Activated T-cell treated with anti-CD3 and anti-CD28 coated beads for 48 hours (primary cell): Measurements from ENCODE around the gene PQBP1.
A peak's percentile ranks its signal among the peaks of the same experiment; 100 is the strongest.

ENCODE experiments used
- DNase-seq: peaks from one replicate; pipeline ENCODE4 v3.0.0-alpha.2; 2020; ENCODE audit warnings: low read depth

PQBP1 gene

DNA sequence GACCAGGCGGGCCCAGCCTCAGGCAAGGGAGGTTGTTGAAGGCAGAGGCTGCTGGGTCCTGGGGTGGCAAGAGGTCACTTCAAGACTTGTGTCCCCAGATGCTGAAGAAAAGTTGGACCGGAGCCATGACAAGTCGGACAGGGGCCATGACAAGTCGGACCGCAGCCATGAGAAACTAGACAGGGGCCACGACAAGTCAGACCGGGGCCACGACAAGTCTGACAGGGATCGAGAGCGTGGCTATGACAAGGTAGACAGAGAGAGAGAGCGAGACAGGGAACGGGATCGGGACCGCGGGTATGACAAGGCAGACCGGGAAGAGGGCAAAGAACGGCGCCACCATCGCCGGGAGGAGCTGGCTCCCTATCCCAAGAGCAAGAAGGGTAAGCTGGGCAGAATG, 4.4 kb downstream of the PQBP1 start:
- no peak for DNase-seq

DNA sequence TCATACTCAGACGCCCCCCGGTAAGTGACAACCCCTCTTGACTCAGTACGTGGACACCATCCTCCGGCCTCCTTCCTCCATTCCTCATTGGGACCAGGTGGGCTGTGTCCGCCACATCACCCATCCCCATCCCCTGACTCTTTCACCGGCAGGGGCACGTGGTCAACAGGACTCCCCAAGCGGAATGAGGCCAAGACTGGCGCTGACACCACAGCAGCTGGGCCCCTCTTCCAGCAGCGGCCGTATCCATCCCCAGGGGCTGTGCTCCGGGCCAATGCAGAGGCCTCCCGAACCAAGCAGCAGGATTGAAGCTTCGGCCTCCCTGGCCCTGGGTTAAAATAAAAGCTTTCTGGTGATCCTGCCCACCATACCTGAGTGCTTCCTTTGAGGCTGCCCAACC, 5.0 kb downstream of the PQBP1 start:
- no peak for DNase-seq

DNA sequence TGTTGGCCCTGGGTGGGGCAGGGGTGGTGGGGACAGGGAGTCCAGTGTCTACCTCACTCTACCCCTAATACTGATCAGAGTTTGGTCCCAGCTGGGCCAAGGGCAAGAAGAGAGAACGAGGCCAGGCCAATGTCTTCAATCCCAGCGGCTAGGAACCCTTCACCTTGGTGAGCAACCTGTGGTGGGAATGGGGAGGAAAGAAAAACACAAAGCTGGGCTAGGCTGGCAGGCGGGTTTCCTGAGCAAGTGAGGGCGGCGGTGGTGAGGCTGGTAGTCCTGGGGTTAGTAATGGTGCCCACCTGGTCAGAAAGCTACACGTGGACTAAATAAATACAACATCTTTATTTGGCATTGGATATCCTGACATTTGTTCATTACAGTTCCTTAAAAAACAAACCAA, 5.6 kb downstream of the PQBP1 start:
- DNase-seq: no peak

DNA sequence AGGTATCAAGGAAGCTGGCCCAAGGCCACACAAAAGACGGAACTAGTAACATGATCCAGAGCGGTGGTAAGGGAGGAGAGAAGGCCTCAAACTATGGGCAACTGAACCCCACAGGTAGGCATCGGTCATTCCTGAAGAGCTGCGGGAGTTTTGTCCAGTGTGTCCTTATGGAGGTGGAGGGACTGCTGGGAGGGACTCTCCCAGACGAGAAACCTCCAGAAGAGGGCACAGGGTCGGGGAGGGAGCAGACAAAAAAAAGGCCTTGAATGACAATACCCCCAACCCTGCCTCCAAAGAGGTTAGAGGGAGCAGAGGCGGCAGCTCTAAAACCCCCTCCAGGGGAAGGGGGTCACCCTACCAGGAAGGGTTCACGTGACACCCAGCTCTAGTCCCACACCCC, 6.5 kb downstream of the PQBP1 start:
- DNase-seq: no peak

DNA sequence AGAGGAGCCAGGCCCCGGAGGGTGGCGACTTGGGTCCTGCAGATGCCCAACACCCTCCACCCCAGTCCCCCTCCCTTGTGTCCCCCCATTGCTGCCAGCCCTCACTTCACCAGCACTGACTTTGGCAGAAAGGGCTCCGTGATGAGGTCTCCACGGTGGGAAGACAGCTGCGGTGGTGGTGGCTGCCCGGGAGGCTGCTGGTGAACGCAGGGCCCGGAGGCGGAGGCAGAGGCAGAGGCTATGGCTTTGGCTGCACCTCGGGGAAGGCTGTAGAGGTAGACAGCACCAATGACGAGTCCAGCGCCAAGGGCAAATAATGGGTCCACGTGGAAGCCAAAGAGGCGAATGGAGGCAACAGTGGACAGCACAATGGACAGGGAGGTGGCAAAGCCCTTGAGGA, 6.9 kb downstream of the PQBP1 start:
- DNase-seq: no peak

DNA sequence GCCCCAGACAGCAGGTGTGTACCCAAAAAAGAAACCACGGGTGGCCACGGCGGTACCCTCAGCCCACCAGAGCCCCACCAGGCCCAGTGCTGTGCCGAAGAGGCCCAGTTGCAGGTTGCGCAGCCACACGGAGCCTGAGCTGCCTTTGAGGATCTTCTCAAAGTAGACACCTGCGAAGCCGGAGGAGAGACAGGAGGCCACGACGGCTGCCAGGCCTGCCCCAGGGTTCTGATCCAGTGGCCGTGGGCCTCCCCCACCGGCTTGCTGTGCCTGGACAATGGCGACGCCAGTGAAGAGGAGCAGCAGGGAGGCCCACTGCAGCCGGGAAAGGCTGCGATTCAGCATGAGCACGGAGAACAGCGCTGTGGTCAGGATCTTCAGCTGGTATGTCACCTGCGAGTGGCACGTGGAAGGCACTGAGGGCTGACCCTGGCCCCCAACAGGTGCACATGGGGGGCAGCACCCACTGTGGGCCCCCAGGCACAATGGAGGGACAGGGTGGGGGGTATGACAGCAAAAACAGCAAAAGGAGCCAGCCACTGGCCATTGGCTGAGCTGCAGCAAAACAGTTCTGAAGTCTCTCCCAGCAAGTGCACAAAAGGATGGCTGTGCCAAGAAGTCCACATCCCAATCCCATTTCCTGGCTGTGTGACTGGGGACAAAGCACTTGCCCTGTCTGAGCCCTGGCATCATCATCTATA, 7.5 kb downstream of the PQBP1 start:
- no peak for DNase-seq

DNA sequence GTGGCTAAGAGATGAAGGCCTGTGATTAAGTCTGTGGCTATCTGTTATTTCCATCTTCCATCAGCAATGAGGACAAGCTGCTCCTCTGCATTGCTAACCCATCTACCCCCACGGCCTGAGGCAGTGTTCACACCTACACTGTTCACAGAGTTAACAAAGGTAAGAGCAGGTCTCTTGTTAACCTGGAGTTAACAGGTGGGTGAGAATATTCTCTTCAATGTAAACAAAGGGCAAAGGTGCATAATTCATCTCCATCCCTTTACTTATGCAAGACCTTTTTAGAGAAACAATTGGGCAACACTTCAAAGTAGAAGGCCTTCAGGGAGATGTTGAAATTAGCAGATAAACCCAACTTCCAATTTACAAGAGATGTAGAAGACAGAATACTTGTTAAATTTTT, 10.9 kb downstream of the PQBP1 start:
- no peak for DNase-seq

DNA sequence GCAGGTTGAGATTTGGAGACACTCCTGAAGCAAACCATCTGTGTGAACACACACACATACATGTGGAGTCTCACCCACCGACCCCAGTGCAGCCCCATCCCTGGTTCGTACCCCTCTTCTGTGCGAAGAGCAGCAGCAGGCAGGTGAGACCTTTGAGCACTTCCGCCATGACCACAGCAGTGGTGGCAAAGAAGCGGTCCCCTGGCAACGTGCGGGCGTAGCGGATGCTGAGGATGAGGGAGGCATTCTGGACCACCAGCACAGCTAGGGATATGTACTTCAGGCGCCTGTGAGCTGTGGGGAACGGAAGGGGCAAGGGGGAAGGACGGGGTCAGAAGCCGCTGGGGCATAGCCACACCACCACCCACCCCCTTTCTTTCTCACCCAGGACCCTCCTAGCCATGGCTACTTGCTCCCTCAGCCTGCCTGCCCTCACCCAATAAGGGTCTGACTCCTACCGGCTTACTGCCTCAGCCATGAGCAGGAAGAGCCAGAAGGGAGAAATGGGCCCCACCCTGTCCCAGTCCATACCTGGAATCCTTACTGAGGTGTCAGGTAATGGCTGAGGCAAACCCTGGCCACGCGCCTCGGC, 12.1 kb downstream of the PQBP1 start:
- no peak for DNase-seq

DNA sequence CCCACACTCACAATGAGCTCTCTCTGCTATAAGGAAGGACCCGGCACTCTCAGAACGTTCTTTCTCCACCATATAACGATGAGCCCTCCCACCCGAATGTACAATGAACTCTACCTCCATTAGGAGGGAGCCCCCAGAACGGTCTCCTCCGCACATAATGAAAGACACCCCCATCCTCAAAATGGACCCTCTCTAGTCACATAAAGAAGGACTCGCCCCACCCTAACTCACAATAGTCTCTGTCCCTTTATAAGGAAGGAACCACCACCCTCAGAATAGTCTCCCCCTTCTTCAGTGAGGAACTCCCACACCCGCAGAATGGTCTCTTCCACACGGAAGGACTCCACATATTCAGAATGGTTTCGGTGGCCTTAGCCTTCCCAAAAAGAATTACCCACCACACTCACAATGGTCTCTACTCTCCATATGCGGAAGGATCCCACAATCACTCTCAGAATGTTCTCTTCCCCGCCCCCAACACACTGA, 13.2 kb downstream of the PQBP1 start:
- no peak for DNase-seq

DNA sequence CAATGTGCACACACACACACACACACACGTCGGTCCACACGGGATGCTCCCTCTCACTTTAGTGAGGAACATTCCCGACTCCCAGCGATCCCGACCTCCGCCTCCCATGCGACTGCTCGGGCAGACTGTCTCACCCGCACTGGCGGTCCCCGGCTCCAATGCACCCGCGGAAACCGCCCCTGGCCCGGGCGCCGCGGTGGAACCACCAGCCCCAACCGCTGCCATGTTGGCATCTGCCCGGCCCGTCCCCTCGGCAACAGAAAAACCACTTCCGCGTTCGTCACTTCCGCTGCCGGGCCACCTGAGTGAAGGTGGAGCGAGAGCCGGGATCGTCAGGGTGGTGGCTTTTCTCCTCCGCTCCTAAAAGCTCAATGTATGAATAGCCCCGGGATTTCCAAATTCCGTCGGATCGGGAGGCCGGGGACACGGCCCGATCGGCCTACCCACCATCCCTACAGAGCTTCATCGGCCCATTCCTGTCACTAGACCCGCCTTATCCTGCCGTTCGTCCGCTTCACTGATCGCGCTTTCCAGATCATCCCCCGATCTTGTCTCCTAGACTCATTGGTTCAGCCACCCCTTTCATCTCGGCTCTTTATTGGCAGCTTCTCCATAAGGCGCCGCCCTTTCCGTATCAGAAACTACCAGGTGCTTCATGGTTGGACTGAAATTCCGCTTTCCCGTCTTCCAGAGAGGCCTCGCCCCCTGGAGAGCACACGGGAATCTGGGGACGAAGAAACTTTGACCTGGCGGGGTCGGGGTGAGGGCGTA, 13.9 kb downstream of the PQBP1 start, which contains the start of gene SLC35A2:
Gene SLC35A2 (minus strand): TSS at position 235 of the 771 bp plus-strand sequence. CDS start 10 bp downstream, at position 225.
- DNase-seq: peak; percentile 80

DNA sequence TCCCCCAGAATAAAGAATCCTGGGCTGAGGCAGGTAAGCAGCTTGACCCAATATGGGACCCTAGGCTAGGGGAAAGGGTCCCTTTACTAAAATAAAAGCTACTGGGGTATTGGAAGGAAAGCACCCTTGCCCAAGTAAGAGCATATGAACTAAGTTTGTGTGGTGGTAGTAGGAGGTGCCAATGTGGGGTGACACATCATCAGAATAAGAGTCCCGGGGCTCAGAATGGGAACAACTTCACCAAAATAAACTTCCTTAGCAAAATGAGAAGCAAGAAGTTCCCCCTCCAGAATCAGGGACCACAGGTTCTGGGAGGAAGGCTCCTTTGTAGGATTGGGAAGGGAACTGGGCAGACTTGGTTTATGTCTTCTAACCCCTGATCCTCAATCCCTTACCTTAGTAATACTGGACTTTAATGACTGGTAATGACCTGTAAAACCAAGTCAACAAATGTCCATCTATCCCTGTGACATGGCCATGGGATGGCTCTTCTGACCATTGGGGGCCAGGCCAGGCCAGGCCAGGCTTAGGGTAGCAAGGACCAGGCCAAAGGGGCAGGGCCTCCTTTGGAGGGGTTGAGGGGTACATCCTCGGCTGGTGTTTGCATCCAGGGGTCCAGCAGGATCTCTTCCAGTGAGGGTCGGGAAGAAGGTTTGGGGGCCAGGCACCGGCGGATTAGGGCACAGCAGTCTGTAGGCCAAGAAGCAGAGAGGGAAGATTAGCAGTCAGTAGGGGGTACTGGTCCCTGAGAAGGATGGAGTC, 16.1 kb downstream of the PQBP1 start:
- DNase-seq: no peak

DNA sequence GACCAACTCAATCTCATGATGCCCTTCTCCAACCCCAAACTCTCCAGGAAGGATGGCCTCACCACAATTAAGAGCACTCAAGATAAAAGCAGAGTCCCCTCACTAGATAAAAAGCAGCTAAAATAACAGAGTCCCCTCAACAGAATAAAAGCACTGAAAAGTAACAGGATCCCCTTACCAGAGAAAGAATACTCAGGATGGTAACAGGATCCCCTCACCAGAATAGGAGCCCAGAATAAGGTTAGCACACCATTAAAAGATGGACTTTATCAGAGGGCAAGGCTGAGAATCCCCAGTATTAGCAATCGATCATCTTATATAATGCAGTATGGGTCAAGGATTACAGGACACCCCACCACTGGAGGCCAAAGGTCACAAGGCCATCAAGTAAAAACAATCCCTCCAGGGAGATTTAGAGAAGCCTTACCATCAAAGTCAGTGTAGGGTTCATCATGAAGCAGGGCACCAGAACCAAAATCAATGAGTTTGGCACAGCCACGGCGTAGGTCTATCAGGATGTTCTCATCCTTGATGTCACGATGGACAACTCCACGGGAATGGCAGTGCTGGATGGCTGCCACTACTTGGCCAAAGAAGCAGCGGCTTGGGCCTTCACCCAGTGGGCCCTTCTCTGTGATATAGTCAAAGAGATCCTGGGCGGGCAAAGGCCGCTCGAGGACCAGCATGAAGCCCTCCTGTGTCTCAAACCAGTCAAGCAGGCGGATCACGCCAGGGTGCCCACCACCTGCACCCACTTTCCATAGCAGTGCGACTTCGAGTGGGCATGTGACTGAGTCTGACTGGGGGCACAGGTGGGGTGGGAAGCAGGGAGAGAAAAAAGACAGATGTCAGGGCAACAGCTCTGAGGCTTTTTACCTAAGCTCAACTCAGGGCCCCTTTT, 17.1 kb downstream of the PQBP1 start:
- DNase-seq: no peak

DNA sequence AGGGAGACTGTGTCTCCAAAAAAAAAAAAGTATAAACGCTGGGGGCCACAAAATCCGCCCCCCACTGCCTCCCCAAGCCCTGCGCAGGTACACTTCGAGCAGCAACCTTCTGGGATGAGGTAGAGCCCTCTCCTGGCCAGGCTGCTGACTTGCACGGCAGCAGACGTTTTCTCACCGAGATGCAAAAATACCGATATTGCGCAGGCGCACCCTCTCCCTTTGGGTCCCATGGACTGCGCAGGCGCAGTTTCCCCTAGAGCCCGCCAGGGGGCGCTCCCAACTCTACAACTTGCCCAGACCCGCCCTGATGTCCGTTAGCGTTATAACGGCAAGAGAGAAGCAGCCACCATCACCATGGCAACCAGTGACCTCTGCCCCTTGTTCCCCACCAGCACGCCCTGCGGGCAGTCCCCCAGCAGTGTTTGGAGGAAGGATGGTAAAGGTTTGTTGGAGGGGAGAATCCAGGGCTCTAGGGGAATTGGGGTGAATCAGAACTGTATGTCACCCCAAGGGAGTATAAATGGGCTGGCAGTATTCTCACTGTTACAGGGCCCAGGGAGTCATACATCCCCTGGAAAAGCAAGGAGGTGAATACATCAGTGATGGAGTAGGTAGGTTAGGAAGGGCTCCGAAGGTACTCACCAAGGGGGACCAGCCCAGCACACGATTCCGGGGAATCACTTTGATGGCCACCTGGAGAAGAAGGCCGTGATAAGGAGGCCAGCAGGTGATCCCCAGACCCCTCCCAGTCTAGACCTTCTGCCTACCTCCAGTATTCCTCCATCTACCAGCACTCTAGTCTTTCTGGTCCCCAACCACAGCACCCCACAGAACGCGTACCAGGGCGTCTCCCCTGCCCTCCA, 19.6 kb downstream of the PQBP1 start:
- peak; percentile 78 for DNase-seq

DNA sequence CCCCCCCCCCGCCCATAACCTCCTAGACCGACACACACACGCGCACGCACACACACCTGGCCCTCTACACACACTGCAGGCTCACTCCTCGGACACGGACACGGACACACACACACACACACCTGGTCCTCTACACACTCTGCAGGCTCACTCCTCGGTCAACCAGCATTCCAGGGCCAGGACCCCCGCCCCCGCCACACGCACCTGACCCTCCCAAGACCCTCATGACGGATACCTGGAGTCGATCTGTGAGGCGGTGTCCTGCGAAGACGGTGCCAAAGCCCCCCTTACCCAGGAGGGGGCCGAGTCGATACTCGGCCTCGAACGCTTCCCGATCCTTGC, 20.5 kb downstream of the PQBP1 start:
- no peak for DNase-seq

DNA sequence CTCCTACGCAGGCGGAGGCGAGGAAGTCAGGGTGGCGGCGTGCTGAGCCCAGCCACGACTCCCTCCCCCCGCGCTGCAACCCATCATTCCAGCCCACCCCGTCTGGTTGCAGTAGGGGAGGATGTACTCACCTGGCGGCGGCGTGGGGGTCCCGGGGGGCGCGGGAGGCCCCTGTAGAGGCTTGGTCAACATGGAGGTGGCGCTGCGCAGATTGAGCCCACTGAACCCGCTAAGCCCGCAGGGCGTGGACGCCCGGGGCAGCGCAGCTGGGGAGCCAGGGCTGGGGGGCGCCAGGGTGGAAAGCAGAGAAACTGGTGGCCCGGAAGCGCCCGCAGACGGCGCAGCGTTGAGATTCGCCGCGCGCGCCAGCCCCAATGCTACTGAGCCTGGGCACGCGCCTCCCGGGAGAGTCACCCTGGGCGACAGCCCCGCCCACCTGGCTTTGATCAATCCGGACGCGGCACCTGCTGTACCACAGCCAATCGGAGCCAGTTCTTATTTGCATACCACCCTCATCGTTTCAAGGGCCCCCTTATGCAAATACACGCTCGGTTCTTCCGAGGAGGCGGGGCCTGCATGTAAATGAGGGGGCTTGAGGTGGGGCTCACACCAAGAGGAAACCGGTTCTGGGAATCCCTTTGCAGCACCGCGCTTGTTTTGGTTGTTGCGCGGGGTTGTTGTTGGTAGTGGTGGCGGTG, 21.1 kb downstream of the PQBP1 start, which contains the start of gene PIM2:
Gene PIM2 (minus strand): TSS at position 382 of the 698 bp plus-strand sequence. CDS start 190 bp downstream, at position 192.
- DNase-seq: peak; percentile 81

DNA sequence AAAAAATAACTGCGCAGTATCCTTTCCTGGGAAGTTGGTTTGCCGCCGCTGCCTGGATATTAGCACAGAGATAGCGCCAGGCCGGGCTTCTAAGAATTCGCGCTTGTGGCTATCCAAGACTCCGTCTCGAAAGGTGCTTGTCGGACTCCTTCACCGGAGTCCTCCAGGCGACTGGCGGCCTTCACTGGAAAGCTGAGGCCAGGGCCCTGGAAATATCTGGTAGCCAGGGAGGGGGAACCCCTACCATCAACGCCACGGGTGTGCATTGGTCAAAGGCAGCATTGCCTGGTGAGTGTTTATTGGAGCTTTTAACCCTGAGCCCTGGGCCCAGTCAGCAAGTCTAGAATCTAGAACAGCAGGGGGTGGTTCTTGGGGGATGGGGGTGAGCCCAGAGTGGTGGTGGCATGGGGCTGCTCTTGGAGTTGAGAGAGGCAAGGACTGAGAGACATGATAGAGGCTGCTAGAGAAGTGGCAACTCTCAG, 21.7 kb downstream of the PQBP1 start:
- DNase-seq: no peak

DNA sequence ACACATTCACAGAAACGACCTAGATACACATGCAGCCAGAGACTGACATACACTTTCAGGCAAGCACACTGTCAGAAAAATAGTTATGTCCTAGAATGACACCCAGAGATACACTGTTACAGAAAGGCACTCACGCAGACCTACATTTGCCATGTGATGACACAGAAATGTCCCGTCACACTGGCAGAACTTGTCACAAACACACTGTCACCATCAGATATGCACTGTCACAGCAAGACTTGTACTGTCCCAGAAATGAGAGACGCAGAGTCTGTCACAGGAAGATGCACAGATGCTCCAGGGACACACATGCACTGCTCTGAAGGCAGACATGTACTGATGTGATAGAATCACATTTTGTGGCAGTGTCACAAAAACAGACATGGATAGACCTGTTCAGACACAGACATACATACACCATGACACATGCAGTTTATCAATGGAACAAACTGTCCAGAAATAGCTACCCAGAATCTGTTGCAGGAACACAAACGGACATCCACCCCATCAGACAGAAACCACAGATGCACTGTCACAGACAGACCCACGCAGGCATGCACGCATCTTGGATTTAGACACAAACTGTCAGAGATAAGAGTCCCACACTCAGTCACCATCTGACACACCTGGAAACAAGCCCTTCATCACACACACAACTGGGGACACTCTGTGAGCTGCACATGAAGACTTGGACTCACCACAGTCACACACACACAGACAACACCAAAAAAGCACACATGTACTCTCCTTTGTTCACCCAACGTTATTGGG, 22.4 kb downstream of the PQBP1 start:
- no peak for DNase-seq

DNA sequence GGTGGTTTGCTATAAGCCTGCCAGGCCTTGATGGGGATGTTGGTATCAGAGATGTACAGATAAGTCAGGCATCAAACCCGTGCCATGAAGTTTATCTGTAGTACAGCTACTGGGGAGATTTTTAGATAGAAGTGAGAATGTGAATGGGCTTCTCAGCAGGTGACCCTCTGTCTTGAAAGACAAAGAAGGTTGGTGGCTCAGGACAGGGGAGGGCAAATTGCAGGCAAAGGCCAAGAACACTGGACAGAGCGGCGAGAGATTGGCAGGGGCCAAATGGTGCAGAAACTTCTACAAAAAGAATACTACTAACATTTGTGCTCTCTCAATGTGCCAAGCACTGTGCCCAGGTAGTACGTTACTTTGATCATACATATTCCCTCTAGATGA, 23.0 kb downstream of the PQBP1 start:
- DNase-seq: no peak

DNA sequence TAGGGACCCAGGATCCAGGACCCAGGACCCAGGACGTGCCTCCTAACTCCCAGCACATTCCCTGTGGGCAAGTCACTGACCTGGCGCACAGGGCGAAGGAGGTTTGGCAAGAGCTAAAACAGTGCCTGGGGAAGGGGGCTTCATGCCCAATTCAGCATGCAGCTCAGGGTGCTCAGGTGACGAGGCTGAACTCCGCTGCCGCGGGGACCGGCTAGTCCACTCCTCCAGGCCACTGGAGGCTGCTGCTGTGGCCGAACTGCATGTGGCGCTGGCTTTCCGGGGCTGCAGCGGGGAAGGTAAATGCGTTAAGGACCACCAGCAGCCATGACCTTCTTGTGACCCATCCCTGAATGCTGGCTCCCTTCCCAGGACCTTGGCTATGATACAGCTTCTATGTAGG, 26.0 kb downstream of the PQBP1 start:
- DNase-seq: no peak
